GM12878 (cell line): Measurements from ENCODE around the gene INSYN2B. TPM values are rescaled to one million over a fixed set of nuclear protein-coding genes. Genes with fewer than 3 reads are reported as not detected.

Experiments used
- ATAC-seq: fragments of 200-7000 bp; cut with Tn5 transposase; 3 replicates; pipeline ENCODE4 v1.9.1; 2020; ENCODE audit warnings: mild to moderate bottlenecking, moderate library complexity
- BruUV-seq: library from RNA; stranded (reverse); fragments of 400-500 nt; replicated peaks from 2 replicates; lab custom pipeline; 2021; lab: Mats Ljungman, UMichigan
- CTCF ChIA-PET: fragments of 300-600 bp; sonication (Branson Sonifier 250); formaldehyde crosslinking; extraction: SDS; loops from one replicate; lab custom pipeline; 2021; ENCODE audit warnings: inconsistent platforms; lab: Yijun Ruan, JAX
- POLR2A ChIA-PET: fragments of 350-600 bp; formaldehyde crosslinking; extraction: SDS; loops from one replicate; lab custom pipeline; 2021; ENCODE audit warnings: inconsistent platforms; lab: Charles Lee
- RAD21 ChIA-PET: fragments of 300-600 bp; sonication (Branson Sonifier 250); formaldehyde crosslinking; loops from one replicate; lab custom pipeline; 2023; ENCODE audit warnings: antibody characterized with exemption; ENCODE audit not compliant: unreplicated experiment; lab: Charles Lee
- SMC1A ChIA-PET: fragments of 300-600 bp; sonication (Branson Sonifier 250); formaldehyde crosslinking; loops from one replicate; lab custom pipeline; 2023; ENCODE audit not compliant: unreplicated experiment, uncharacterized antibody; lab: Charles Lee
- DNase-seq: peaks from one replicate; pipeline ENCODE4 v3.0.0-alpha.2; 2011; ENCODE audit warnings: low read depth, low spot score
- FAIRE-seq: peaks from 3 replicates; lab custom pipeline; 2011; peaks lifted over from hg19 to GRCh38; lab: Jason Lieb, UNC
- H2AFZ ChIP-seq: 2 replicates; pipeline ENCODE4 v1.6.0; 2011; ENCODE audit warnings: low read depth, low read length, control low read depth; ENCODE audit not compliant: control insufficient read depth
- H3K27ac ChIP-seq: 2 replicates; pipeline ENCODE4 v1.5.1; 2011; ENCODE audit warnings: control low read depth; ENCODE audit not compliant: control insufficient read depth, insufficient read depth
- H3K27me3 ChIP-seq, 2 experiments: replicated peaks in 1 of 2; 2 replicates each; pipeline versions ENCODE4 v1.6.0 to v1.6.1; 2011; ENCODE audit warnings: low read length in 1 of 2; ENCODE audit not compliant: control insufficient read depth in 2 of 2, insufficient read depth in 2 of 2
- H3K36me3 ChIP-seq, 2 experiments: 2 replicates each; pipeline ENCODE4 v1.5.1; 2011; ENCODE audit warnings: low read length in 1 of 2; ENCODE audit not compliant: control insufficient read depth in 2 of 2, insufficient read depth in 2 of 2
- H3K4me1 ChIP-seq: 2 replicates; pipeline ENCODE4 v1.6.1; 2011; ENCODE audit warnings: mild to moderate bottlenecking, low read length, moderate library complexity, mixed read lengths; ENCODE audit not compliant: control insufficient read depth, insufficient read depth
- H3K4me2 ChIP-seq: 2 replicates; pipeline ENCODE4 v1.6.0; 2011; ENCODE audit warnings: control low read depth; ENCODE audit not compliant: control insufficient read depth, insufficient read depth
- H3K4me3 ChIP-seq: fragments of 200-600 bp; sonication (generic); 2 replicates; pipeline ENCODE4 v1.5.1; 2016
- H3K79me2 ChIP-seq: 2 replicates; pipeline ENCODE4 v1.6.0; 2011; ENCODE audit warnings: low read length; ENCODE audit not compliant: control insufficient read depth, insufficient read depth
- H3K9ac ChIP-seq: 2 replicates; pipeline ENCODE4 v1.8.0; 2011; ENCODE audit warnings: low read length, control low read depth, mixed read lengths; ENCODE audit not compliant: control insufficient read depth, insufficient read depth
- H3K9me3 ChIP-seq: replicated peaks from 3 replicates; pipeline ENCODE4 v1.5.1; 2011; ENCODE audit warnings: mild to moderate bottlenecking, low read length; ENCODE audit not compliant: control insufficient read depth, insufficient read depth
- H4K20me1 ChIP-seq: 2 replicates; pipeline ENCODE4 v1.6.0; 2011; ENCODE audit not compliant: control insufficient read depth, insufficient read depth
- HCFC1 ChIP-seq: fragments of 150-350 bp; IDR thresholded peaks from 2 replicates; pipeline ENCODE4 v1.6.1; 2014; ENCODE audit warnings: low read length
- MXI1 ChIP-seq: fragments of 150-350 bp; IDR thresholded peaks from 2 replicates; pipeline ENCODE4 v1.6.1; 2011; ENCODE audit warnings: low read depth, mild to moderate bottlenecking, inconsistent platforms, low read length, improper control_type of control experiment
- MYB ChIP-seq: fragments of 150-350 bp; IDR thresholded peaks from 2 replicates; pipeline ENCODE4 v1.6.1; 2014; ENCODE audit warnings: mild to moderate bottlenecking, low read depth, low read length, borderline replicate concordance
- PKNOX1 ChIP-seq: fragments of 450-650 bp; IDR thresholded peaks from 2 replicates; pipeline ENCODE4 v1.6.1; 2016; ENCODE audit warnings: mild to moderate bottlenecking
- RAD21 ChIP-seq: IDR thresholded peaks from 2 replicates; pipeline ENCODE4 v1.6.1; 2011; ENCODE audit warnings: mild to moderate bottlenecking, low read depth, low read length, moderate library complexity; ENCODE audit not compliant: insufficient read depth
- RB1 ChIP-seq: fragments of 450-650 bp; formaldehyde crosslinking; IDR thresholded peaks from 2 replicates; pipeline ENCODE4 v1.6.1; 2017; ENCODE audit warnings: mild to moderate bottlenecking, borderline replicate concordance
- RUNX3 ChIP-seq: IDR thresholded peaks from 2 replicates; pipeline ENCODE4 v1.6.1; 2012; ENCODE audit warnings: low read length, inconsistent platforms
- SMAD5 ChIP-seq: IDR thresholded peaks from 2 replicates; pipeline ENCODE4 v1.6.1; 2016; ENCODE audit warnings: antibody characterized with exemption, low read depth
- SMC3 ChIP-seq: IDR thresholded peaks from 2 replicates; pipeline ENCODE4 v1.6.1; 2011; ENCODE audit warnings: low read length, improper control_type of control experiment, borderline replicate concordance
- YBX1 ChIP-seq: fragments of 450-650 bp; IDR thresholded peaks from 2 replicates; pipeline ENCODE4 v1.6.1; 2016; ENCODE audit warnings: antibody characterized with exemption
- ZBTB40 ChIP-seq: fragments of 450-650 bp; IDR thresholded peaks from 2 replicates; pipeline ENCODE4 v1.6.1; 2016; ENCODE audit warnings: mild to moderate bottlenecking, moderate library complexity, borderline replicate concordance
- ZNF274 ChIP-seq: IDR thresholded peaks from one replicate; pipeline ENCODE4 v1.8.0; 2011; ENCODE audit not compliant: insufficient read length, insufficient read depth
- WGBS: methylation state at CpG from one replicate; pipeline ENCODE4 v1.1.6; 2016; ENCODE audit warnings: low lambda C conversion rate; ENCODE audit not compliant: insufficient replicate concordance, insufficient coverage; ENCODE audit errors: missing lambda C conversion rate; 5-methylcytosine and 5-hydroxymethylcytosine counted together
- in situ Hi-C: fragments of 300-500 bp; cut with MboI; formaldehyde crosslinking; loops from 9 replicates; pipeline ENCODE4 v1.14.3; 2018; ENCODE audit warnings: mixed read lengths
- intact Hi-C: fragments of 100-400 bp; cut with micrococcal nuclease; formaldehyde crosslinking; loops from one replicate; pipeline ENCODE4 v1.14.2; 2022; ENCODE audit not compliant: unreplicated experiment
- polyA plus RNA-seq, 11 experiments: library from polyadenylated mRNA; depleted of rRNA in 4 of 11; unstranded in 6 of 11; stranded (reverse) in 5 of 11; fragments of >200 nt; fragmentation: Nextera tagmentation in 4 of 11; fragmentation: Illumina TruSeq in 1 of 11; extraction: Ambion mirVana in 4 of 11; extraction: Trizol in 1 of 11; gene quantifications; 1 replicate in 1 of 11; 2 replicates in 10 of 11; pipeline versions ENCODE4 v1.2.1 to v1.2.3, GENCODE V29; 2011 to 2016; ENCODE audit warnings: inconsistent platforms in 2 of 11, missing spikeins in 2 of 11, low read depth in 1 of 11
- total RNA-seq, 4 experiments: library from RNA; depleted of rRNA in 3 of 4; stranded (reverse); fragments of >200 nt in 3 of 4; fragmentation: Illumina TruSeq in 1 of 4; extraction: Trizol in 1 of 4; gene quantifications; 2 replicates each; pipeline versions ENCODE4 v1.2.1 to v1.2.3, GENCODE V29; 2013 to 2021
- TF ChIP-seq, protein P1 (sequence below): IDR thresholded peaks from 2 replicates; pipeline ENCODE4 v1.6.1; 2011; ENCODE audit warnings: low read depth, mild to moderate bottlenecking, low read length, moderate library complexity, borderline replicate concordance; ENCODE audit errors: extremely low read depth

The INSYN2B gene
- total and polyA plus RNA-seq, 10 of the 15 experiments (the other 5 are each of a cell fraction or from before 2014, with no cell fraction given), result 0.05 to 0.27 (median 0.13) TPM; not detected in 7

DNA sequence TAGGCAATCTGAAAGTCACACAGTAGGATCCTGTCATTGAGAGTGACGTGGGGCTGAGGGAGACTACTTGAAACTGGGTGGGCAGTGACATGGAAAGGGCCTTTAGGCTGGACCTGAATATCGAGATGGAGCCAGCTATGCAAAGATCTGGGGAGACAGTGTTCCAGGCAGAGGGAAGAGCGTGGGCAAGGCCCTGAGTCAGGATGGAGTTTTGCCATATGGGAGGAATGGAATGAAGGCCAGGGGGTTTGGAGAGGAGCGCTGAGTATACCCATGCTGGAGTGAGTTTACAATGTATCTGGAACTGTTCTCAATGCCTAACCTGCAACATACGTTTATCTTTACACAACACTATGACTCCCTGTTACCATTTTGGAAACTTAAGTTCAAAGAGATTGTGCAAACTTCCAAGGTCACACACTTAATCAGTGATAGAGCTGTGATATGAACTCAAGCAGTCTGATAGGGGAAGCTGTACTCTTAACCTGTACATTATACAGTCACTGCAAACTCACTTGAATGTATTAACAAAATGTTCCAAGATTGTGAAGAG lies 33.5 kb downstream of the INSYN2B start:
- intact Hi-C loops (no loop called here), in situ Hi-C loops (no loop called here)
- ATAC-seq (no peak), DNase-seq (no peak), FAIRE-seq (no peak)
- 96% methylated on average over 5 of the region's 5 CpGs for WGBS
- CTCF ChIA-PET, result interaction anchor here (4.0 kb wide), 1 partner anchor 33 kb away, joined by 12 read pairs; the partner anchor contains the start of gene INSYN2B
- POLR2A ChIA-PET, result interaction anchor here (1.0 kb wide), 1 partner anchor 10 kb away, joined by 5 read pairs; no protein-coding TSS in a partner anchor
- RAD21 ChIA-PET, result no interaction called here
- H3K9ac ChIP-seq, result no peak overlapping the region
- H3K4me3 ChIP-seq, result no peak overlapping the region
- H3K27me3 ChIP-seq, result no peaks in the 10 kb centered on the region
- no peaks in the 10 kb centered on the region for H3K79me2 ChIP-seq
- no peaks in the 10 kb centered on the region for H4K20me1 ChIP-seq
- no peak overlapping the region for H3K4me2 ChIP-seq
- SMC1A ChIA-PET, result interaction anchor here (0.9 to 2.0 kb wide), 2 partner anchors 11 kb away, joined by 3 to 8 read pairs; no protein-coding TSS in a partner anchor
- no peaks in the 10 kb centered on the region for H3K4me1 ChIP-seq
- H2AFZ ChIP-seq, result no peak overlapping the region
- H3K36me3 ChIP-seq, result peaks cover 0 to 11% of the 10 kb centered on the region in 2 experiments; a peak in 3 of 4 replicates
- no peak overlapping the region for H3K27ac ChIP-seq
- no TSS peak for BruUV-seq
- no peaks in the 10 kb centered on the region for H3K9me3 ChIP-seq
- TF ChIP-seq MYB (no peak), SMC3 (no peak), PKNOX1 (no peak), HCFC1 (no peak), ZBTB40 (no peak), RAD21 (no peak), MXI1 (no peak), ZNF274 (no peak), RB1 (no peak), SMAD5 (no peak), RUNX3 (no peak), YBX1 (no peak)
- TF ChIP-seq, protein P1, sequence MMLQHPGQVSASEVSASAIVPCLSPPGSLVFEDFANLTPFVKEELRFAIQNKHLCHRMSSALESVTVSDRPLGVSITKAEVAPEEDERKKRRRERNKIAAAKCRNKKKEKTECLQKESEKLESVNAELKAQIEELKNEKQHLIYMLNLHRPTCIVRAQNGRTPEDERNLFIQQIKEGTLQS, result no peak
